Measurements from ENCODE around the gene ARID3C. TPM values are rescaled to one million over a fixed set of nuclear protein-coding genes. Genes with fewer than 3 reads are reported as not detected.
"Not testable (repeated sequence)": the region's sequence is repeated elsewhere in the genome, so short reads cannot be mapped to it uniquely, and the experiment has no call there.

The ARID3C gene
- total RNA-seq, 4 donors from 2014 or later: not detected

- H3K36me3 ChIP-seq: peaks cover 0 to 21% (median 3%) of the 10 kb centered on the region in 3 donors
- peak overlapping the region; percentile 54 to 80 (median 78) for H3K4me3 ChIP-seq
- peaks cover 24 to 46% (median 24%) of the 10 kb centered on the region in 3 donors for H3K4me1 ChIP-seq
- no peak for TF ChIP-seq POLR2A (IDR thresholded peaks at IDR 0.05)
- no peak for TF ChIP-seq CTCF (IDR thresholded peaks at IDR 0.05)
- H3K9me3 ChIP-seq: no peaks in the 10 kb centered on the region
- intact Hi-C loops (cut with DNase I): no loop called here
- WGBS, 2 donors: 0% methylated on average over 1 to 3 of the region's 8 CpGs
- H3K27me3 ChIP-seq: no peaks in the 10 kb centered on the region
- no peak for DNase-seq
- peak overlapping the region; percentile 76 to 92 (median 88) for H3K27ac ChIP-seq
These were observed 18.2 kb upstream of the ARID3C start for GRCh38 chr9:34647084-34647403.

GRCh38 chr9:34646211-34647083 lies 17.6 kb upstream of the ARID3C start, which contains the start of gene GALT:
GALT (plus strand) TSS chr9:34646675; CDS start chr9:34646705, 30 bp downstream.
- Histone ChIP-seq H3K4me1 (peaks cover 18 to 40% (median 18%) of the 10 kb centered on the region in 3 donors), H3K4me3 (peak within 1 kb of the TSS; percentile 54 to 80 (median 78)), H3K27me3 (no peaks in the 10 kb centered on the region), H3K27ac (peak within 1 kb of the TSS; percentile 76 to 92 (median 88)), H3K9me3 (no peaks in the 10 kb centered on the region), H3K36me3 (peaks cover 0 to 21% (median 3%) of the 10 kb centered on the region in 3 donors)
- intact Hi-C loops (cut with DNase I): no loop called here
- 10 to 16% methylated on average over 14 to 17 of the region's 43 CpGs for WGBS, 2 donors
- TF ChIP-seq POLR2A (IDR thresholded peaks at IDR 0.05) (peak in 2 of 4 donors; percentile 20 to 23), CTCF (IDR thresholded peaks at IDR 0.05) (peak; percentile 18 to 56 (median 36))
- DNase-seq: peak; percentile 68

- intact Hi-C loops (cut with DNase I): no loop called here
- Histone ChIP-seq H3K4me1 (peaks cover 11 to 29% (median 13%) of the 10 kb centered on the region in 3 donors), H3K27ac (no peak overlapping the region), H3K9me3 (no peaks in the 10 kb centered on the region), H3K36me3 (peaks cover 0 to 19% (median 3%) of the 10 kb centered on the region in 3 donors), H3K4me3 (no peak overlapping the region), H3K27me3 (no peaks in the 10 kb centered on the region)
- TF ChIP-seq POLR2A (IDR thresholded peaks at IDR 0.05) (no peak), CTCF (IDR thresholded peaks at IDR 0.05) (no peak)
- DNase-seq: no peak
These were observed 16.0 kb upstream of the ARID3C start for GRCh38 chr9:34644766-34645314.

GRCh38 chr9:34642679-34643078 lies 13.8 kb upstream of the ARID3C start:
- Histone ChIP-seq H3K9me3 (no peaks in the 10 kb centered on the region), H3K4me1 (peaks cover 13 to 28% (median 15%) of the 10 kb centered on the region in 3 donors), H3K27ac (no peak overlapping the region), H3K4me3 (no peak overlapping the region), H3K36me3 (no peaks in the 10 kb centered on the region), H3K27me3 (no peaks in the 10 kb centered on the region)
- no peak for DNase-seq
- TF ChIP-seq CTCF (IDR thresholded peaks at IDR 0.05): no peak
- no peak for TF ChIP-seq POLR2A (IDR thresholded peaks at IDR 0.05)
- intact Hi-C loops (cut with DNase I): no loop called here
- 100% methylated on average over 1 of the region's 1 CpG for WGBS, 2 donors

- H3K4me3 ChIP-seq; DNase-seq; H3K9me3 ChIP-seq; H3K27ac ChIP-seq; H3K27me3 ChIP-seq; intact Hi-C loops (cut with DNase I): not testable (repeated sequence)
- H3K36me3 ChIP-seq: peaks cover 0 to 14% (median 0%) of the 10 kb centered on the region in 3 donors
- WGBS, 2 donors: 72 to 89% methylated on average over 8 of the region's 8 CpGs
- peaks cover 15 to 39% (median 24%) of the 10 kb centered on the region in 3 donors for H3K4me1 ChIP-seq
These were observed 10.5 kb upstream of the ARID3C start for GRCh38 chr9:34639322-34639721.
